SH-SY5Y (cell line): ENCODE data around the gene PEX12.

Source experiments
- GATA2 ChIP-seq: IDR thresholded peaks from 2 replicates; pipeline ENCODE4 v1.6.1; 2011; ENCODE audit warnings: mild to moderate bottlenecking, low read depth, low read length
- GATA3 ChIP-seq: IDR thresholded peaks from 2 replicates; pipeline ENCODE4 v1.6.1; 2011; ENCODE audit warnings: low read depth, mild to moderate bottlenecking, low read length, moderate library complexity

Gene PEX12

DNA sequence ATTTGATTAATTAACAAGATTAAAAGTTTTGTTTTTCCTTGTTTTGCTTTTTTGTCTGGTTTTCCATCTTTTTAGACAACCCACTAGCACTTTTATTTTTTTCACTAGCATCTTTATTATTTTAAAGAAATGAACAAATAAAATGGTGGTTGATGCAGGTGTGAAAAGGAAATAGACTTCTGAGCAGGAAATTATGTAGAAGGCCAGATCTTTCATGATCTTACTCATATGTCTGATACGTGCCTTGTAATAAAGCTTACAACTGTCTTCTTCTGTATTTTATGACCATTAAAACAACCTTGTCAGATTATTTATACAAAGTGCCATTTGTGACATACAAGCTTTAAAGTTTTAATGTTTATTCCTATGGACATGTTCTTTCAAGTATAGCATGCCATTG, 47.2 kb downstream of the PEX12 start:
- TF ChIP-seq GATA3 (no peak), GATA2 (no peak)

GRCh38 chr17:35529866-35530265, 48.5 kb downstream of the PEX12 start:
- no peak for TF ChIP-seq GATA3
